B cell (primary cell): ENCODE measurements around the gene CTNNA3. TPM values are rescaled to one million over a fixed set of nuclear protein-coding genes. Genes with fewer than 3 reads are reported as not detected.
"Not testable (repeated sequence)": the region's sequence is repeated elsewhere in the genome, so short reads cannot be mapped to it uniquely, and the experiment has no call there.

ENCODE experiments used
- ATAC-seq: fragments of 200-7000 bp; cut with Tn5 transposase; one replicate; pipeline ENCODE4 v1.10.0; 2021; ENCODE audit warnings: low read depth, mild to moderate bottlenecking, moderate number of reproducible peaks, moderate library complexity
- CTCF ChIA-PET: fragments of 350-600 bp; sonication (Branson Sonifier 250); formaldehyde crosslinking; loops from one replicate; lab custom pipeline; 2021; ENCODE audit warnings: antibody characterized with exemption, inconsistent platforms; lab: Charles Lee
- POLR2A ChIA-PET: fragments of 350-600 bp; sonication (Branson Sonifier 250); formaldehyde crosslinking; loops from one replicate; lab custom pipeline; 2021; ENCODE audit warnings: antibody characterized with exemption; lab: Charles Lee
- DNase-seq: peaks from one replicate; pipeline ENCODE4 v3.0.0; 2013
- H2AFZ ChIP-seq: 2 replicates; pipeline ENCODE4 v1.6.1; 2012; ENCODE audit warnings: mild to moderate bottlenecking, low read depth, low read length; ENCODE audit not compliant: insufficient read depth, poor library complexity, severe bottlenecking
- H3K27ac ChIP-seq, 2 donors: 1 replicate in 1 of 2; 2 replicates in 1 of 2; pipeline ENCODE4 v1.5.1; 2012 to 2013; ENCODE audit warnings: low read length in 2 of 2, mild to moderate bottlenecking in 2 of 2, moderate library complexity in 1 of 2
- H3K27me3 ChIP-seq, 4 experiments: fragments of 200-600 bp in 1 of 4; sonication (generic) in 1 of 4; replicated peaks in 1 of 4; 1 replicate in 2 of 4; 2 replicates in 2 of 4; pipeline versions ENCODE4 v1.6.1 to v1.7.0; 2013 to 2016; ENCODE audit warnings: low read length in 3 of 4, mild to moderate bottlenecking in 2 of 4, mixed read lengths in 1 of 4, moderate library complexity in 1 of 4; ENCODE audit not compliant: insufficient read depth in 4 of 4, control insufficient read depth in 3 of 4; ENCODE audit errors: control extremely low read depth in 1 of 4
- H3K36me3 ChIP-seq, 2 experiments: replicated peaks in 1 of 2; 1 replicate in 1 of 2; 2 replicates in 1 of 2; pipeline versions ENCODE4 v1.6.1 to v1.7.1; 2013; ENCODE audit warnings: low read length in 1 of 2; ENCODE audit not compliant: insufficient read depth in 2 of 2, control insufficient read depth in 1 of 2; ENCODE audit errors: control extremely low read depth in 1 of 2, extremely low read depth in 1 of 2
- H3K4me1 ChIP-seq, 2 donors: fragments of 200-600 bp in 1 of 2; sonication (generic) in 1 of 2; 1 replicate in 1 of 2; 2 replicates in 1 of 2; pipeline versions ENCODE4 v1.5.1 to v1.6.1; 2013 to 2017; ENCODE audit warnings: low read length in 2 of 2; ENCODE audit not compliant: control insufficient read depth in 2 of 2, insufficient read depth in 2 of 2
- H3K4me2 ChIP-seq: replicated peaks from 2 replicates; pipeline ENCODE3; 2012; ENCODE audit warnings: mild to moderate bottlenecking, low read depth, low read length; ENCODE audit not compliant: poor library complexity, severe bottlenecking
- H3K4me3 ChIP-seq, 5 experiments: fragments of 200-600 bp in 1 of 5; sonication (generic) in 1 of 5; 1 replicate in 3 of 5; 2 replicates in 2 of 5; pipeline versions ENCODE4 v1.5.1 to v1.7.0; 2011 to 2016; ENCODE audit warnings: low read length in 4 of 5, mild to moderate bottlenecking in 4 of 5, low read depth in 2 of 5, control low read depth in 1 of 5, moderate library complexity in 1 of 5; ENCODE audit not compliant: insufficient read depth in 1 of 5; ENCODE audit errors: control extremely low read depth in 1 of 5, extremely low read depth in 1 of 5
- H3K79me2 ChIP-seq: fragments of 200-600 bp; sonication (generic); one replicate; pipeline ENCODE4 v1.6.0; 2016; ENCODE audit warnings: low read length; ENCODE audit not compliant: control insufficient read depth, insufficient read depth
- H3K9ac ChIP-seq: fragments of 200-600 bp; sonication (generic); 2 replicates; pipeline ENCODE4 v1.6.1; 2017; ENCODE audit warnings: mild to moderate bottlenecking, low read length, moderate library complexity
- H3K9me3 ChIP-seq, 3 donors: one replicate each; pipeline versions ENCODE4 v1.6.1 to v1.7.1; 2013; ENCODE audit warnings: low read length in 2 of 3; ENCODE audit not compliant: control insufficient read depth in 2 of 3, insufficient read depth in 1 of 3; ENCODE audit errors: control extremely low read depth in 1 of 3
- H4K20me1 ChIP-seq: 2 replicates; pipeline ENCODE4 v1.6.0; 2012; ENCODE audit warnings: mild to moderate bottlenecking, low read length; ENCODE audit not compliant: insufficient read depth, control insufficient read depth, poor library complexity, severe bottlenecking
- H3K27ac Mint-ChIP-seq: one replicate; pipeline ENCODE4 v1.8.0; 2021; ENCODE audit warnings: mixed read lengths
- H3K27me3 Mint-ChIP-seq: one replicate; pipeline ENCODE4 v1.8.0; 2021; ENCODE audit warnings: mixed read lengths
- H3K4me1 Mint-ChIP-seq: one replicate; pipeline ENCODE4 v1.8.0; 2021; ENCODE audit warnings: mixed read lengths
- H3K4me3 Mint-ChIP-seq: one replicate; pipeline ENCODE4 v1.8.0; 2021; ENCODE audit warnings: mixed read lengths
- H3K9me3 Mint-ChIP-seq: one replicate; pipeline ENCODE4 v1.8.0; 2022; ENCODE audit warnings: mixed read lengths; ENCODE audit not compliant: insufficient read depth
- CTCF ChIP-seq: fragments of 200-600 bp; IDR thresholded peaks from one replicate; pipeline ENCODE4 v1.8.0; 2022; ENCODE audit warnings: antibody characterized with exemption, mild to moderate bottlenecking
- EZH2 ChIP-seq: IDR thresholded peaks from 2 replicates; pipeline ENCODE4 v1.6.1; 2012; ENCODE audit warnings: borderline replicate concordance, low read depth, mild to moderate bottlenecking, moderate library complexity, low read length; ENCODE audit not compliant: insufficient read depth, poor library complexity, severe bottlenecking
- WGBS: methylation state at CpG from one replicate; pipeline ENCODE4 v1.1.5; 2013; ENCODE audit warnings: missing lambda C conversion rate; ENCODE audit not compliant: insufficient coverage; 5-methylcytosine and 5-hydroxymethylcytosine counted together
- intact Hi-C: fragments of 100-400 bp; cut with micrococcal nuclease; formaldehyde crosslinking; loops from one replicate; pipeline ENCODE4 v1.10.0; 2022
- polyA plus RNA-seq: library from polyadenylated mRNA; depleted of rRNA; stranded (reverse); fragments of >200 nt; gene quantifications from 2 replicates; pipeline ENCODE4 v1.2.3, GENCODE V29; 2012
- total RNA-seq, 2 donors: library from RNA; stranded (reverse); fragments of 120-200 nt in 1 of 2; gene quantifications; 1 replicate in 1 of 2; 2 replicates in 1 of 2; pipeline versions ENCODE4 v1.2.3 to v1.2.4, GENCODE V29; 2013 to 2022

Gene CTNNA3
- total and polyA plus RNA-seq, 2 donors (not counting 1 experiment from before 2014, with no cell fraction given): 0.01 TPM; not detected in 1

- no peak overlapping the region for H3K4me2 ChIP-seq
- no peak overlapping the region for H3K4me3 ChIP-seq
- no peaks in the 10 kb centered on the region for H3K4me1 ChIP-seq
- no peak overlapping the region for H3K27ac Mint-ChIP-seq
- TF ChIP-seq CTCF: no peak
- no peak for TF ChIP-seq EZH2
- no peaks in the 10 kb centered on the region for H4K20me1 ChIP-seq
- intact Hi-C loops: no loop called here
- H3K9me3 ChIP-seq: no peaks in the 10 kb centered on the region
- DNase-seq (no peak), ATAC-seq (no peak)
- no peak overlapping the region for H2AFZ ChIP-seq
- peaks cover 3% of the 10 kb centered on the region for H3K27me3 Mint-ChIP-seq
- H3K79me2 ChIP-seq: no peaks in the 10 kb centered on the region
- no peaks in the 10 kb centered on the region for H3K36me3 ChIP-seq
- H3K4me3 Mint-ChIP-seq: no peak overlapping the region
- H3K27me3 ChIP-seq: no peaks in the 10 kb centered on the region
- no peak overlapping the region for H3K9ac ChIP-seq
- POLR2A ChIA-PET: no interaction called here
- no peaks in the 10 kb centered on the region for H3K9me3 Mint-ChIP-seq
- CTCF ChIA-PET: interaction anchor here (0.7 kb wide), 1 partner anchor 32 kb away, joined by 3 read pairs; no protein-coding TSS in a partner anchor
- no peaks in the 10 kb centered on the region for H3K4me1 Mint-ChIP-seq
- H3K27ac ChIP-seq: no peak overlapping the region
- no CpG with 5 or more reads among the region's 1 CpG for WGBS
Observed at GRCh38 chr10:67537906-67538305, 158.1 kb downstream of the CTNNA3 start.

- no peaks in the 10 kb centered on the region for H3K36me3 ChIP-seq
- DNase-seq: no peak
- H3K4me1 ChIP-seq: no peaks in the 10 kb centered on the region
- no peak overlapping the region for H3K27ac Mint-ChIP-seq
- H3K4me2 ChIP-seq: no peak overlapping the region
- no peak overlapping the region for H3K27ac ChIP-seq
- TF ChIP-seq EZH2 (no peak), CTCF (no peak)
- H3K4me1 Mint-ChIP-seq: no peaks in the 10 kb centered on the region
- H2AFZ ChIP-seq: no peak overlapping the region
- no peak overlapping the region for H3K9ac ChIP-seq
- no peaks in the 10 kb centered on the region for H4K20me1 ChIP-seq
- intact Hi-C loops: no loop called here
- ChIA-PET POLR2A (no interaction called here), CTCF (no interaction called here)
- no peaks in the 10 kb centered on the region for H3K79me2 ChIP-seq
- H3K27me3 Mint-ChIP-seq: no peaks in the 10 kb centered on the region
- H3K9me3 Mint-ChIP-seq: no peaks in the 10 kb centered on the region
- H3K9me3 ChIP-seq: no peaks in the 10 kb centered on the region
- no peaks in the 10 kb centered on the region for H3K27me3 ChIP-seq
- ATAC-seq: no peak
- H3K4me3 ChIP-seq: no peak overlapping the region
- no peak overlapping the region for H3K4me3 Mint-ChIP-seq
- WGBS: 100% methylated on average over 1 of the region's 1 CpG
Observed at GRCh38 chr10:67533376-67533775, 162.6 kb downstream of the CTNNA3 start.

GRCh38 chr10:67530990-67531389 lies 165.0 kb downstream of the CTNNA3 start:
- H3K27ac ChIP-seq, H4K20me1 ChIP-seq, H3K9me3 ChIP-seq, H3K79me2 ChIP-seq, DNase-seq, H3K4me3 Mint-ChIP-seq, H3K4me2 ChIP-seq, intact Hi-C loops, H3K27ac Mint-ChIP-seq, H2AFZ ChIP-seq, H3K9me3 Mint-ChIP-seq, H3K27me3 Mint-ChIP-seq, ATAC-seq, H3K4me3 ChIP-seq, H3K27me3 ChIP-seq, H3K4me1 ChIP-seq, H3K4me1 Mint-ChIP-seq, POLR2A ChIA-PET, H3K9ac ChIP-seq, H3K36me3 ChIP-seq: not testable (repeated sequence)
- CTCF ChIA-PET: interaction anchor here (1.2 kb wide), 1 partner anchor 12 kb away, joined by 4 read pairs; no protein-coding TSS in a partner anchor
- 93% methylated on average over 3 of the region's 3 CpGs for WGBS
